Ishikawa (cell line): Measurements from ENCODE around the gene RRAGA.

Experiments used
- CEBPB ChIP-seq: IDR thresholded peaks from 2 replicates; pipeline ENCODE4 v1.6.1; 2012
- CREB1 ChIP-seq: IDR thresholded peaks from 2 replicates; pipeline ENCODE4 v1.6.1; 2012; ENCODE audit warnings: low read depth
- EGR1 ChIP-seq: IDR thresholded peaks from 2 replicates; pipeline ENCODE4 v1.6.1; 2012
- EP300 ChIP-seq: IDR thresholded peaks from 2 replicates; pipeline ENCODE4 v1.6.1; 2012; ENCODE audit warnings: borderline replicate concordance
- FOXM1 ChIP-seq: IDR thresholded peaks from 2 replicates; pipeline ENCODE4 v1.6.1; 2012; ENCODE audit warnings: low read depth, borderline replicate concordance
- NFIC ChIP-seq: IDR thresholded peaks from 2 replicates; pipeline ENCODE4 v1.6.1; 2012
- RAD21 ChIP-seq: IDR thresholded peaks from 2 replicates; pipeline ENCODE4 v1.6.1; 2012; ENCODE audit warnings: low read depth
- TAF1 ChIP-seq: IDR thresholded peaks from 2 replicates; pipeline ENCODE4 v1.6.1; 2012; ENCODE audit warnings: low read depth, mild to moderate bottlenecking
- TCF12 ChIP-seq: IDR thresholded peaks from 2 replicates; pipeline ENCODE4 v1.6.1; 2012; ENCODE audit warnings: low read depth
- TEAD4 ChIP-seq: IDR thresholded peaks from 2 replicates; pipeline ENCODE4 v1.6.1; 2012
- YY1 ChIP-seq: IDR thresholded peaks from 2 replicates; pipeline ENCODE4 v1.6.1; 2012; ENCODE audit warnings: low read depth
- ZBTB7A ChIP-seq: IDR thresholded peaks from 2 replicates; pipeline ENCODE4 v1.6.1; 2012; ENCODE audit warnings: low read depth
- TF ChIP-seq, protein P1 (sequence below): IDR thresholded peaks from 2 replicates; pipeline ENCODE4 v1.6.1; 2012
- TF ChIP-seq, protein P2 (sequence below): IDR thresholded peaks from 2 replicates; pipeline ENCODE4 v1.6.1; 2012; ENCODE audit warnings: low read depth, mild to moderate bottlenecking
- TF ChIP-seq, protein P3 (sequence below): IDR thresholded peaks from 2 replicates; pipeline ENCODE4 v1.6.1; 2012

RRAGA gene

DNA sequence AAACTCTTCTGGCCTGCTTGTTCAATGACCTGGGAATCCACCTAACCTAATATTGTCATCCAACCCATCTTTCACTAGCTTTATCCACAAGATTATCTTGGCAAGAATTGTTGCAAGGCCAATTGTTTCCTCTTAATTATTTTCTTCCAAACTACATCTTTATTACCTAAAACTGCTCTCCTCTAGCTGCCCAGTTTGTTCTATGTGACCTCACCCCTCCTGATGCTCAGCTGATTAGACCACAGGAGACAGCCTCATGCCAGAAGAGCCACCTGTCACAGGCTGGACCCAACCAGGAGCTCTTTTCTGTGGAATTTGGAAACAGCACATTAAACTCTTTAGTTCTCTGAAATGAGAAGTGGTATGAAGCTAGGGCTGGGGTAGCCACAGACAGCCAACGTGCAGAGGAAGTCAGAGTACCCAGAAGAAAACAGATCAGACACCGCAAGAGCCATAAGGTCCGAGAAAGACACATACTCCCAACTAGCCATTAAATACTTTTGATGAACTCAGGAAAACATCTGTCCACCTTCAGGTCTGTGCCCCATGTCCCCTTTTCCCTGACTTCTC lies 28.3 kb upstream of the RRAGA start:
- TF ChIP-seq TAF1 = no peak
- no peak for TF ChIP-seq RAD21
- TF ChIP-seq FOXM1 = no peak
- no peak for TF ChIP-seq YY1
- no peak for TF ChIP-seq NFIC
- no peak for TF ChIP-seq ZBTB7A
- no peak for TF ChIP-seq TEAD4
- TF ChIP-seq EP300 = no peak
- TF ChIP-seq, protein P1, sequence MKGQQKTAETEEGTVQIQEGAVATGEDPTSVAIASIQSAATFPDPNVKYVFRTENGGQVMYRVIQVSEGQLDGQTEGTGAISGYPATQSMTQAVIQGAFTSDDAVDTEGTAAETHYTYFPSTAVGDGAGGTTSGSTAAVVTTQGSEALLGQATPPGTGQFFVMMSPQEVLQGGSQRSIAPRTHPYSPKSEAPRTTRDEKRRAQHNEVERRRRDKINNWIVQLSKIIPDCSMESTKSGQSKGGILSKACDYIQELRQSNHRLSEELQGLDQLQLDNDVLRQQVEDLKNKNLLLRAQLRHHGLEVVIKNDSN = no peak
- TF ChIP-seq, protein P2, sequence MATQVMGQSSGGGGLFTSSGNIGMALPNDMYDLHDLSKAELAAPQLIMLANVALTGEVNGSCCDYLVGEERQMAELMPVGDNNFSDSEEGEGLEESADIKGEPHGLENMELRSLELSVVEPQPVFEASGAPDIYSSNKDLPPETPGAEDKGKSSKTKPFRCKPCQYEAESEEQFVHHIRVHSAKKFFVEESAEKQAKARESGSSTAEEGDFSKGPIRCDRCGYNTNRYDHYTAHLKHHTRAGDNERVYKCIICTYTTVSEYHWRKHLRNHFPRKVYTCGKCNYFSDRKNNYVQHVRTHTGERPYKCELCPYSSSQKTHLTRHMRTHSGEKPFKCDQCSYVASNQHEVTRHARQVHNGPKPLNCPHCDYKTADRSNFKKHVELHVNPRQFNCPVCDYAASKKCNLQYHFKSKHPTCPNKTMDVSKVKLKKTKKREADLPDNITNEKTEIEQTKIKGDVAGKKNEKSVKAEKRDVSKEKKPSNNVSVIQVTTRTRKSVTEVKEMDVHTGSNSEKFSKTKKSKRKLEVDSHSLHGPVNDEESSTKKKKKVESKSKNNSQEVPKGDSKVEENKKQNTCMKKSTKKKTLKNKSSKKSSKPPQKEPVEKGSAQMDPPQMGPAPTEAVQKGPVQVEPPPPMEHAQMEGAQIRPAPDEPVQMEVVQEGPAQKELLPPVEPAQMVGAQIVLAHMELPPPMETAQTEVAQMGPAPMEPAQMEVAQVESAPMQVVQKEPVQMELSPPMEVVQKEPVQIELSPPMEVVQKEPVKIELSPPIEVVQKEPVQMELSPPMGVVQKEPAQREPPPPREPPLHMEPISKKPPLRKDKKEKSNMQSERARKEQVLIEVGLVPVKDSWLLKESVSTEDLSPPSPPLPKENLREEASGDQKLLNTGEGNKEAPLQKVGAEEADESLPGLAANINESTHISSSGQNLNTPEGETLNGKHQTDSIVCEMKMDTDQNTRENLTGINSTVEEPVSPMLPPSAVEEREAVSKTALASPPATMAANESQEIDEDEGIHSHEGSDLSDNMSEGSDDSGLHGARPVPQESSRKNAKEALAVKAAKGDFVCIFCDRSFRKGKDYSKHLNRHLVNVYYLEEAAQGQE = no peak
- TF ChIP-seq CREB1 = no peak

GRCh38 chr9:19022206-19022605 lies 27.0 kb upstream of the RRAGA start:
- TF ChIP-seq, protein P3, sequence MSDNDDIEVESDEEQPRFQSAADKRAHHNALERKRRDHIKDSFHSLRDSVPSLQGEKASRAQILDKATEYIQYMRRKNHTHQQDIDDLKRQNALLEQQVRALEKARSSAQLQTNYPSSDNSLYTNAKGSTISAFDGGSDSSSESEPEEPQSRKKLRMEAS = no peak
- TF ChIP-seq TCF12 = no peak
- no peak for TF ChIP-seq CREB1
- TF ChIP-seq, protein P2 = no peak
- TF ChIP-seq YY1 = no peak
- no peak for TF ChIP-seq ZBTB7A
- no peak for TF ChIP-seq EGR1
- TF ChIP-seq, protein P1 = no peak
- TF ChIP-seq TAF1 = no peak
- TF ChIP-seq EP300 = no peak
- TF ChIP-seq NFIC = no peak
- TF ChIP-seq FOXM1 = no peak
- TF ChIP-seq RAD21 = no peak

DNA sequence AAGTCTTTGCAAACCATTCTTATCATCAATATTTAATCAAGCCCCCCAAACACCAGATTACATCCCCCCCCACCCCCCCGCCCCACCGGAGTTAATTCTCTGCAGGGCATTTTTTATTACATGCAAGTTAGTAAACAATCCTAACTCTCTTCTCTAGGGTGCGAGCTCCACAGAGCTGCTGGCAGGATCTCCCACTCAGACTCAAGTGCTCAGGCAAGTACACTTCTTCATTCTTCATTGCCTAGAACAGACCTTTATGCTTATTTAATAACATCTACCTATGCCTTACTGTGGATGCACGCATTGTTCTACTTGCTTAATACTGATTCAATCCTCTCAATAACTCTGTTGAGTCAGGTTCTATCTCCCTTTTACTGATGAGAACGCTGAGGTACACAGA lies 26.1 kb upstream of the RRAGA start:
- TF ChIP-seq, protein P3 = no peak
- TF ChIP-seq EGR1 (no peak), TEAD4 (no peak), NFIC (no peak), YY1 (no peak), FOXM1 (no peak), CEBPB (no peak), EP300 (no peak), RAD21 (no peak), ZBTB7A (no peak), CREB1 (no peak), TCF12 (no peak), TAF1 (no peak)
- TF ChIP-seq, protein P1 = no peak
- TF ChIP-seq, protein P2 = no peak

DNA sequence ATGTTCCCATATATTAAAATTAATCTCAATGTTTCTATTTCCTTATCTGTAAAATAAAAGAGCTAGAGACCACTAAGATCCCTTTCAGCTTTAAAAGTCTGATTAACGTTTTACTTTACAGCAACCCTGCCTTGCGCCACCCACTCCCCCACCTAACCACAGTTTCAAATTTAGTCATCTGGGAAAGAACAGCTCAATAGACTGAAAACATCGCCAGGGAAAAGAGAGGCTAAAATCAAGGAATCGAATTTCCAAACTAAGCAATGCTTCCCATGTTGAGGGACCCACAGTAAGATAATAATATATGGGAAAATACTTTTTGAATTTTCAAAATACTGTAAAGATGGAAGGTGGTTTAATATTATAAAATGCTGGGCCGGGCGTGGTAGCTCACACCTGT lies 22.9 kb upstream of the RRAGA start:
- no peak for TF ChIP-seq EGR1
